Esophagus (tissue), 2 donors: ENCODE measurements around the gene PRPF6. TPM values are rescaled to one million over a fixed set of nuclear protein-coding genes. Genes with fewer than 3 reads are reported as not detected.
A peak's percentile ranks its signal among the peaks of the same experiment; 100 is the strongest.

Experiments
- H3K27ac ChIP-seq, 2 donors: one replicate each; pipeline ENCODE4 v1.5.1; 2013; ENCODE audit warnings: low read depth in 2 of 2, mild to moderate bottlenecking in 2 of 2, inconsistent platforms in 1 of 2, low read length in 1 of 2, moderate library complexity in 1 of 2
- H3K27me3 ChIP-seq, 2 donors: one replicate each; pipeline ENCODE4 v1.6.1; 2013; ENCODE audit warnings: low read length in 2 of 2, control low read depth in 1 of 2, mild to moderate bottlenecking in 1 of 2; ENCODE audit not compliant: insufficient read depth in 2 of 2, control insufficient read depth in 1 of 2
- H3K36me3 ChIP-seq, 2 donors: one replicate each; pipeline ENCODE4 v1.6.1; 2013; ENCODE audit warnings: low read length in 1 of 2; ENCODE audit not compliant: control insufficient read depth in 2 of 2, insufficient read depth in 2 of 2
- H3K4me1 ChIP-seq, 2 donors: one replicate each; pipeline ENCODE4 v1.6.1; 2013; ENCODE audit warnings: low read length in 1 of 2; ENCODE audit not compliant: control insufficient read depth in 2 of 2, insufficient read depth in 2 of 2
- H3K4me3 ChIP-seq, 2 donors: one replicate each; pipeline ENCODE4 v1.5.1; 2013; ENCODE audit warnings: low read length in 2 of 2, mild to moderate bottlenecking in 2 of 2, low read depth in 1 of 2, moderate library complexity in 1 of 2
- H3K9me3 ChIP-seq, 2 donors: one replicate each; pipeline ENCODE4 v1.6.1; 2013; ENCODE audit warnings: mild to moderate bottlenecking in 2 of 2, low read depth in 1 of 2, low read length in 1 of 2, moderate library complexity in 1 of 2; ENCODE audit not compliant: control insufficient read depth in 2 of 2, insufficient read depth in 1 of 2
- WGBS, 2 donors: extraction: QIAGEN DNeasy Blood & Tissue Kit; methylation state at CpG; one replicate each; pipeline ENCODE4 v1.1.7; 2013; 5-methylcytosine and 5-hydroxymethylcytosine counted together
- polyA plus RNA-seq, 2 donors: library from polyadenylated mRNA; stranded (reverse); fragments of 200-250 nt; gene quantifications; one replicate each; pipeline ENCODE4 v1.2.3, GENCODE V29; 2013
- donor health status: healthy with polysubstance abuse.
- donor health status: Bipolar disorder and iron deficiency.

Gene PRPF6
- 10 to 100 TPM; 24.6 to 39.0 TPM for polyA plus RNA-seq

GRCh38 chr20:63980806-63981728 lies at the start of gene PRPF6:
Gene PRPF6, plus strand, starts transcription at chr20:63981132. Its CDS starts 114 bp downstream, at chr20:63981246.
- peak within 1 kb of the TSS; percentile 92 for H3K27ac ChIP-seq
- WGBS, 2 donors = 0 to 1% methylated on average over 73 to 75 of the region's 75 CpGs
- H3K4me1 ChIP-seq = peaks cover 2 to 16% of the 10 kb centered on the region in 2 donors

GRCh38 chr20:63931735-63932134 lies 49.2 kb upstream of the PRPF6 start:
- Histone ChIP-seq H3K9me3 (no peaks in the 10 kb centered on the region), H3K27ac (no peak overlapping the region), H3K36me3 (peaks cover 19 to 61% of the 10 kb centered on the region in 2 donors), H3K27me3 (no peaks in the 10 kb centered on the region), H3K4me3 (no peak overlapping the region), H3K4me1 (no peaks in the 10 kb centered on the region)
- WGBS, 2 donors = 95 to 98% methylated on average over 19 of the region's 19 CpGs

More at GRCh38 chr20:63980806-63981728, at the start of gene PRPF6:
- H3K27me3 ChIP-seq = no peaks in the 10 kb centered on the region
- no peaks in the 10 kb centered on the region for H3K9me3 ChIP-seq
- peak within 1 kb of the TSS; percentile 86 to 91 for H3K4me3 ChIP-seq
- H3K36me3 ChIP-seq = peaks cover 8 to 11% of the 10 kb centered on the region in 2 donors

GRCh38 chr20:63932606-63933160 lies 48.2 kb upstream of the PRPF6 start:
- H3K4me3 ChIP-seq = no peak overlapping the region
- H3K9me3 ChIP-seq = no peaks in the 10 kb centered on the region
- WGBS, 2 donors = 91 to 93% methylated on average over 17 of the region's 17 CpGs
- no peaks in the 10 kb centered on the region for H3K4me1 ChIP-seq
- no peaks in the 10 kb centered on the region for H3K27me3 ChIP-seq
- peaks cover 19 to 61% of the 10 kb centered on the region in 2 donors for H3K36me3 ChIP-seq
- H3K27ac ChIP-seq = no peak overlapping the region

- whole genome bisulfite sequencing, 2 donors = 76 to 77% methylated on average over 5 of the region's 5 CpGs
- no peaks in the 10 kb centered on the region for H3K4me1 ChIP-seq
- H3K9me3 ChIP-seq = no peaks in the 10 kb centered on the region
- H3K27me3 ChIP-seq = no peaks in the 10 kb centered on the region
- H3K36me3 ChIP-seq = peaks cover 14 to 53% of the 10 kb centered on the region in 2 donors
- H3K4me3 ChIP-seq = no peak overlapping the region
- H3K27ac ChIP-seq = no peak overlapping the region
Measured at GRCh38 chr20:63933646-63934045, 47.3 kb upstream of the PRPF6 start.

GRCh38 chr20:63934271-63935068 lies 46.5 kb upstream of the PRPF6 start:
- H3K4me1 ChIP-seq = no peaks in the 10 kb centered on the region
- no peaks in the 10 kb centered on the region for H3K27me3 ChIP-seq
- WGBS, 2 donors = 83 to 84% methylated on average over 37 of the region's 37 CpGs
- no peak overlapping the region for H3K4me3 ChIP-seq
- no peak overlapping the region for H3K27ac ChIP-seq
- H3K9me3 ChIP-seq = no peaks in the 10 kb centered on the region
- peaks cover 14 to 51% of the 10 kb centered on the region in 2 donors for H3K36me3 ChIP-seq

GRCh38 chr20:63935447-63935846 lies 45.5 kb upstream of the PRPF6 start:
- 90 to 93% methylated on average over 9 of the region's 9 CpGs for WGBS, 2 donors
- H3K36me3 ChIP-seq = peaks cover 10 to 53% of the 10 kb centered on the region in 2 donors
- H3K27ac ChIP-seq = no peak overlapping the region
- no peak overlapping the region for H3K4me3 ChIP-seq
- no peaks in the 10 kb centered on the region for H3K27me3 ChIP-seq
- H3K9me3 ChIP-seq = no peaks in the 10 kb centered on the region
- peaks cover 0 to 5% of the 10 kb centered on the region in 2 donors for H3K4me1 ChIP-seq

- Histone ChIP-seq H3K27ac (no peak overlapping the region), H3K36me3 (peaks cover 11 to 43% of the 10 kb centered on the region in 2 donors), H3K27me3 (no peaks in the 10 kb centered on the region), H3K9me3 (peaks cover 0 to 2% of the 10 kb centered on the region in 2 donors), H3K4me1 (peaks cover 0 to 9% of the 10 kb centered on the region in 2 donors), H3K4me3 (no peak overlapping the region)
- WGBS, 2 donors = 85 to 86% methylated on average over 14 of the region's 14 CpGs
Measured at GRCh38 chr20:63937596-63937995, 43.3 kb upstream of the PRPF6 start.

- Histone ChIP-seq H3K27ac (peak overlapping the region in 1 of 2 donors; percentile 61), H3K9me3 (peaks cover 0 to 2% of the 10 kb centered on the region in 2 donors), H3K36me3 (peaks cover 11 to 51% of the 10 kb centered on the region in 2 donors), H3K4me1 (peaks cover 5 to 19% of the 10 kb centered on the region in 2 donors), H3K4me3 (no peak overlapping the region), H3K27me3 (no peaks in the 10 kb centered on the region)
- WGBS, 2 donors = 83 to 85% methylated on average over 29 to 33 of the region's 33 CpGs
Measured at GRCh38 chr20:63939061-63939935, 41.6 kb upstream of the PRPF6 start.
